Measurements from ENCODE around the gene UTP15.

GRCh38 chr5:73532195-73532594 is 33.3 kb upstream of the UTP15 start:
- TF ChIP-seq CTCF (conservative IDR thresholded peaks at IDR 0.05; ENCODE audit: low read depth, low read length): no peak
- no peak for TF ChIP-seq RFX5 (IDR thresholded peaks at IDR 0.05; ENCODE audit: low read depth, low read length)
- TF ChIP-seq USF2 (IDR thresholded peaks at IDR 0.05; ENCODE audit: low read depth, low read length): no peak
- TF ChIP-seq BHLHE40 (IDR thresholded peaks at IDR 0.05; ENCODE audit: low read depth, low read length): no peak

All from IMR-90 (cell line).